ENCODE data around the gene ARHGEF6.

- TF ChIP-seq CTCF (IDR thresholded peaks at IDR 0.05; ENCODE audit: low read depth, low read length, poor library complexity, severe bottlenecking) (no peak), EZH2phosphoT487 (IDR thresholded peaks at IDR 0.05; ENCODE audit: borderline replicate concordance, low read length) (no peak)
Measured at GRCh38 chrX:136711147-136711546, 69.6 kb downstream of the ARHGEF6 start.
